Tibial nerve (tissue), 4 donors: Measurements from ENCODE around the gene MITF. TPM values are rescaled to one million over a fixed set of nuclear protein-coding genes. Genes with fewer than 3 reads are reported as not detected.

Experiments
- DNase-seq, 2 donors: peaks; one replicate each; pipeline ENCODE4 v3.0.0-alpha.2; 2019; ENCODE audit warnings: low spot score in 2 of 2
- H3K27ac ChIP-seq, 4 donors: fragments of 200-600 bp; sonication (generic) in 3 of 4; one replicate each; pipeline ENCODE4 v1.5.1; 2017 to 2019; ENCODE audit warnings: mild to moderate bottlenecking in 1 of 4
- H3K27me3 ChIP-seq, 2 donors: fragments of 200-600 bp; sonication (generic) in 1 of 2; one replicate each; pipeline versions ENCODE4 v1.5.1 to v1.6.0; 2017 to 2019
- H3K36me3 ChIP-seq, 3 donors: fragments of 200-600 bp; sonication (generic); one replicate each; pipeline ENCODE4 v1.5.1; 2018 to 2019
- H3K4me1 ChIP-seq, 4 donors: fragments of 200-600 bp; sonication (generic) in 3 of 4; one replicate each; pipeline ENCODE4 v1.5.1; 2017 to 2019
- H3K4me3 ChIP-seq, 4 donors: fragments of 200-600 bp; sonication (generic) in 3 of 4; one replicate each; pipeline ENCODE4 v1.5.1; 2017 to 2019; ENCODE audit warnings: mild to moderate bottlenecking in 1 of 4, moderate library complexity in 1 of 4
- H3K9me3 ChIP-seq, 4 donors: fragments of 200-600 bp; sonication (generic) in 3 of 4; one replicate each; pipeline ENCODE4 v1.5.1; 2017 to 2019
- EP300 ChIP-seq, 2 donors: sonication (generic); formaldehyde crosslinking; IDR thresholded peaks; one replicate each; pipeline ENCODE4 v1.6.1; 2017; ENCODE audit warnings: antibody characterized with exemption in 2 of 2, mild to moderate bottlenecking in 1 of 2
- POLR2A ChIP-seq, 2 donors: fragments of 450-650 bp; IDR thresholded peaks; one replicate each; pipeline ENCODE4 v1.6.1; 2017; ENCODE audit warnings: antibody characterized with exemption in 2 of 2, mild to moderate bottlenecking in 2 of 2, moderate library complexity in 2 of 2
- WGBS, 2 donors: methylation state at CpG; one replicate each; pipeline ENCODE4 v1.1.5; 2018; 5-methylcytosine and 5-hydroxymethylcytosine counted together
- total RNA-seq, 4 donors: library from RNA; depleted of rRNA; stranded (reverse); fragments of >200 nt; gene quantifications; one replicate each; pipeline ENCODE4 v1.1.0, GENCODE V29; 2016
- TF ChIP-seq, protein P1 (sequence below), 5 experiments: fragments of 200-600 bp in 3 of 5; fragments of 450-650 bp in 2 of 5; sonication (generic) in 3 of 5; IDR thresholded peaks; one replicate each; pipeline ENCODE4 v1.5.1; 2016 to 2019; ENCODE audit warnings: antibody characterized with exemption in 5 of 5, mild to moderate bottlenecking in 3 of 5, moderate library complexity in 2 of 5

The MITF gene
- total RNA-seq, 4 donors from 2014 or later = 10.3 to 26.9 (median 15.5) TPM

DNA sequence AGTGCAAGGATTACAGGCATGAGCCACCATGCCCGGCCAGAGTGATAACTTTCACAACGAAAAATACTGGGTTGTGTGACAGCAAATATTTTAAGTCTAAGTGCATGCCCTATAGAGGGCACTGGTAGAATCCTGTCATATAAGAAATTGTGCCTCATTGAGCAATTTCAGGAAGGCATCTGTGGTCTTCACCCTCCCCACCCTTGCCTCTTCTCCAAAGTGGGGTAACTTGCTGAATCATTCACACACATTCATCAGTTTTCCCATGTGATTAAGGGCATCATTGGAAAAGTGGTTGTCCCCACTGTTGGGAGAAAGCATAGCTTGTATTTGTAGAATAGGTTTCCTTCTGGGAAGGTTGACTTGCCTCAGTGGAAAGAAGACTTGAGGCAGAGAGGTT is 9.2 kb downstream of the MITF start:
- no peaks in the 10 kb centered on the region for H3K27me3 ChIP-seq
- 70 to 85% methylated on average over 2 of the region's 2 CpGs for WGBS, 2 donors
- TF ChIP-seq EP300 (IDR thresholded peaks at IDR 0.05) (no peak), POLR2A (IDR thresholded peaks at IDR 0.05) (no peak)
- TF ChIP-seq, protein P1, sequence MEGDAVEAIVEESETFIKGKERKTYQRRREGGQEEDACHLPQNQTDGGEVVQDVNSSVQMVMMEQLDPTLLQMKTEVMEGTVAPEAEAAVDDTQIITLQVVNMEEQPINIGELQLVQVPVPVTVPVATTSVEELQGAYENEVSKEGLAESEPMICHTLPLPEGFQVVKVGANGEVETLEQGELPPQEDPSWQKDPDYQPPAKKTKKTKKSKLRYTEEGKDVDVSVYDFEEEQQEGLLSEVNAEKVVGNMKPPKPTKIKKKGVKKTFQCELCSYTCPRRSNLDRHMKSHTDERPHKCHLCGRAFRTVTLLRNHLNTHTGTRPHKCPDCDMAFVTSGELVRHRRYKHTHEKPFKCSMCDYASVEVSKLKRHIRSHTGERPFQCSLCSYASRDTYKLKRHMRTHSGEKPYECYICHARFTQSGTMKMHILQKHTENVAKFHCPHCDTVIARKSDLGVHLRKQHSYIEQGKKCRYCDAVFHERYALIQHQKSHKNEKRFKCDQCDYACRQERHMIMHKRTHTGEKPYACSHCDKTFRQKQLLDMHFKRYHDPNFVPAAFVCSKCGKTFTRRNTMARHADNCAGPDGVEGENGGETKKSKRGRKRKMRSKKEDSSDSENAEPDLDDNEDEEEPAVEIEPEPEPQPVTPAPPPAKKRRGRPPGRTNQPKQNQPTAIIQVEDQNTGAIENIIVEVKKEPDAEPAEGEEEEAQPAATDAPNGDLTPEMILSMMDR (IDR thresholded peaks at IDR 0.05) = no peak
- peaks cover 0 to 8% (median 0%) of the 10 kb centered on the region in 3 donors for H3K36me3 ChIP-seq
- no peak for DNase-seq
- H3K4me1 ChIP-seq = peaks cover 0 to 65% (median 27%) of the 10 kb centered on the region in 4 donors
- H3K27ac ChIP-seq = peak overlapping the region in 1 of 4 donors; percentile 88
- H3K4me3 ChIP-seq = no peak overlapping the region
- peaks cover 0 to 15% (median 0%) of the 10 kb centered on the region in 4 donors for H3K9me3 ChIP-seq

DNA sequence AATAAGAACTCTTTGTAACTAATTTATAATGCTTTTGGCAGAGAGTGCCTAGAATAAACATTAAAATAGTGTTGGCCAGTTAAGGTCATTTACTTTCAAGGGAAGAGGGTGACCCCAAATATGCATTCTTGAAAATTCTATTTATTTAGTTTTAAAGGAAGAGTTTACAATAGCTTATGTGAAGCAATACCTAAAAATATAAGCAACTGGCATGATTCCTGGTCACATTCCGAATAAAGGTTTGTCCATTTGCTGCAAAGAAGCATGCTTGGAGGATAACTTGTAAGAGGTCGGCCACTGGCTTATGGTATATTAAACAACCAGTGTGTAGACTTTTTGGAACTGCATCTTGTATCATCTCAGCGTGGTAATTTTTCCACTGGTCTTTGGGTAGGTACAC is 10.2 kb downstream of the MITF start:
- TF ChIP-seq, protein P1 (IDR thresholded peaks at IDR 0.05) = no peak
- TF ChIP-seq POLR2A (IDR thresholded peaks at IDR 0.05) (no peak), EP300 (IDR thresholded peaks at IDR 0.05) (no peak)
- H3K4me1 ChIP-seq = peaks cover 0 to 63% (median 26%) of the 10 kb centered on the region in 4 donors
- H3K27ac ChIP-seq = no peak overlapping the region
- H3K27me3 ChIP-seq = no peaks in the 10 kb centered on the region
- H3K4me3 ChIP-seq = no peak overlapping the region
- H3K36me3 ChIP-seq = peaks cover 0 to 8% (median 0%) of the 10 kb centered on the region in 3 donors
- DNase-seq = no peak
- H3K9me3 ChIP-seq = peaks cover 0 to 15% (median 0%) of the 10 kb centered on the region in 4 donors
- 83 to 87% methylated on average over 3 of the region's 3 CpGs for WGBS, 2 donors

DNA sequence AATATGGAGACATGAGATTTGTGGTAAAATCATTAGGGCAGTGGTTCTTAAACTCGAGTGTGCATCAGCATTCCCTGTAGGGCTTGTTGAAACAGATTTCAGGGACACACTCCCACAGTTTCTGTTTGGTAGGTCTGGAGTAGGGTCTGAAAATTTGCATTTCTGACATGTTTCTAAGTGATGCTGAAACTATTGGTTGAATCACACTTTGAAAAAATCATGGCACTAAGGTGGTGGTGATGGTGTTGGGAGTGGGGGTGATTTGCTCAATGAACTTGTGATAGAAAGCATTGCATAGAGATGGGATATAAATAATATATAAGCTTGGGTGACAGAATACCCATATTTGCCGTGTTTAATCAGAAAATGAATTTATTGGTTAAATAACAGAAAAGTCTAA is 11.3 kb downstream of the MITF start:
- no peak for DNase-seq
- 85 to 89% methylated on average over 2 of the region's 2 CpGs for WGBS, 2 donors
- Histone ChIP-seq H3K4me3 (no peak overlapping the region), H3K4me1 (peaks cover 0 to 55% (median 21%) of the 10 kb centered on the region in 4 donors), H3K36me3 (peaks cover 0 to 8% (median 0%) of the 10 kb centered on the region in 3 donors), H3K9me3 (peaks cover 0 to 15% (median 0%) of the 10 kb centered on the region in 4 donors), H3K27ac (peak overlapping the region; percentile 19 to 70 (median 37)), H3K27me3 (no peaks in the 10 kb centered on the region)
- TF ChIP-seq, protein P1 (IDR thresholded peaks at IDR 0.05) = no peak
- TF ChIP-seq EP300 (IDR thresholded peaks at IDR 0.05) = no peak
- no peak for TF ChIP-seq POLR2A (IDR thresholded peaks at IDR 0.05)

DNA sequence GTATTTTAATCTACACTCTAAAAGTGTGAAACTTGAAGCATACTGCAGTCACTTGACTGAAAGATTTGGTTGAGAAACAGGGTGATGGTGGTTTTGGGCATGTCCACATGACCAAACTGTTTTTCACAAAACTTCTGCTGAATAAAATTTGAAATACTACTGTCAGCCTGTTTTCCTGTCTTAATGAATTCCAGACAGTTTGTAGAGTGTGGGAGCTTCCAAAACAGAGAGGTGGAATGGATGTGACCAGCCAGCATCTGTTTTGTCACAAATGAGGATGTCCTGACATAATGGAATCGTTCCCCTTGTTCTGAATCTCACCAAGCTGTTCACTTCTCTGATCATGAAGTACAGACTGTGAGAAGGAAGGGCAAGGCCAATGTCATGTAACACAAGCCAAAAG is 11.8 kb downstream of the MITF start:
- peaks cover 0 to 8% (median 0%) of the 10 kb centered on the region in 3 donors for H3K36me3 ChIP-seq
- H3K9me3 ChIP-seq = peaks cover 0 to 15% (median 0%) of the 10 kb centered on the region in 4 donors
- DNase-seq = no peak
- no peak overlapping the region for H3K4me3 ChIP-seq
- peak overlapping the region in 3 of 4 donors; percentile 32 to 70 (median 42) for H3K27ac ChIP-seq
- no peaks in the 10 kb centered on the region for H3K27me3 ChIP-seq
- 62 to 76% methylated on average over 1 of the region's 1 CpG for WGBS, 2 donors
- H3K4me1 ChIP-seq = peaks cover 0 to 50% (median 19%) of the 10 kb centered on the region in 4 donors
- TF ChIP-seq, protein P1 (IDR thresholded peaks at IDR 0.05) = no peak
- peak in 1 of 2 donors; percentile 32 for TF ChIP-seq EP300 (IDR thresholded peaks at IDR 0.05)

GRCh38 chr3:69752241-69752640 is 13.0 kb downstream of the MITF start:
- H3K4me1 ChIP-seq = peaks cover 0 to 41% (median 14%) of the 10 kb centered on the region in 4 donors
- no peak for DNase-seq
- peak overlapping the region in 2 of 4 donors; percentile 42 to 70 for H3K27ac ChIP-seq
- TF ChIP-seq, protein P1 (IDR thresholded peaks at IDR 0.05) = no peak
- TF ChIP-seq EP300 (IDR thresholded peaks at IDR 0.05) = no peak
- no peak for TF ChIP-seq POLR2A (IDR thresholded peaks at IDR 0.05)
- H3K36me3 ChIP-seq = peaks cover 0 to 8% (median 0%) of the 10 kb centered on the region in 3 donors
- H3K27me3 ChIP-seq = no peaks in the 10 kb centered on the region
- H3K4me3 ChIP-seq = no peak overlapping the region
- WGBS, 2 donors = 82 to 96% methylated on average over 1 of the region's 1 CpG
- H3K9me3 ChIP-seq = peaks cover 0 to 15% (median 0%) of the 10 kb centered on the region in 4 donors
